ENCODE data around the gene OR52A1.

The OR52A1 gene

DNA sequence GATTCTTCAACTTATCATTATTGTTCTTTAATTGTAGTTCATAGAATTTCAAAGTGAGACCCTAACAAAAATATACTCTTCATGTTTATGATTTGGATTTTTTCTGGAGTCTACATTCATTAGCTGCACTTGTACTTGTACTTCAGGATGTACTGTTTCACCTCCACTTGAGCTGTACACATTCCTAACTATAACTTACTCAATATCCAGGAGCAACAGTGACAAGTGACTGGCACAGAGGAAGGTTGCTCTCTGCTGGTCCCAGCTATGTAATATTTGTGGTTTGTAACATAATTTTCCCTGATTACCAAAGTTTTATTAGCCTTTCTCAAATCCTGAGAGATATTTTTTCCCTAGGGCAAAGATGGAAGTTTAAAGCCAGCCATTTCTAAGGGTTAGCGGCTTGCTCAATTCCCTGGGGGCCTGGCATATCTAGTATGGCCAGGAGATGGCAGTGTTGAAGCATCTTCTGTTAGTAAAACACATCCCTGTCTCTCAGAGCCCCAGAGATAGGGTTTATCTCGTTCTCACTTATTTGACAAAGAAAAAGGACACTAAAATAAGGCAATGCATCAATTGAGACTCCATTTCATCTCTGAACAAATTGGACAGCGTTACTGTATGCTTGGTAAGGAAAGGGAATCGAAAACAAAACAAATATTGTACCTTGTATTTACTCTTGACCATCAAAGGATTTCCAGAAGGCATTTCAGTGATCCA is 30.6 kb downstream of the OR52A1 start:
- TF ChIP-seq, protein P1, sequence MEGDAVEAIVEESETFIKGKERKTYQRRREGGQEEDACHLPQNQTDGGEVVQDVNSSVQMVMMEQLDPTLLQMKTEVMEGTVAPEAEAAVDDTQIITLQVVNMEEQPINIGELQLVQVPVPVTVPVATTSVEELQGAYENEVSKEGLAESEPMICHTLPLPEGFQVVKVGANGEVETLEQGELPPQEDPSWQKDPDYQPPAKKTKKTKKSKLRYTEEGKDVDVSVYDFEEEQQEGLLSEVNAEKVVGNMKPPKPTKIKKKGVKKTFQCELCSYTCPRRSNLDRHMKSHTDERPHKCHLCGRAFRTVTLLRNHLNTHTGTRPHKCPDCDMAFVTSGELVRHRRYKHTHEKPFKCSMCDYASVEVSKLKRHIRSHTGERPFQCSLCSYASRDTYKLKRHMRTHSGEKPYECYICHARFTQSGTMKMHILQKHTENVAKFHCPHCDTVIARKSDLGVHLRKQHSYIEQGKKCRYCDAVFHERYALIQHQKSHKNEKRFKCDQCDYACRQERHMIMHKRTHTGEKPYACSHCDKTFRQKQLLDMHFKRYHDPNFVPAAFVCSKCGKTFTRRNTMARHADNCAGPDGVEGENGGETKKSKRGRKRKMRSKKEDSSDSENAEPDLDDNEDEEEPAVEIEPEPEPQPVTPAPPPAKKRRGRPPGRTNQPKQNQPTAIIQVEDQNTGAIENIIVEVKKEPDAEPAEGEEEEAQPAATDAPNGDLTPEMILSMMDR (IDR thresholded peaks at IDR 0.05; ENCODE audit: low read depth, low read length, poor library complexity, severe bottlenecking) = peak; percentile 88
- TF ChIP-seq EZH2phosphoT487 (IDR thresholded peaks at IDR 0.05; ENCODE audit: borderline replicate concordance, low read length) = no peak
- no peaks in the 10 kb centered on the region for H3K4me1 ChIP-seq (ENCODE audit: control insufficient read depth, low read length)
- no peaks in the 10 kb centered on the region for H3F3A ChIP-seq (ENCODE audit: control insufficient read depth, insufficient read depth)
- H3K27me3 ChIP-seq (ENCODE audit: control insufficient read depth, low read length) = no peaks in the 10 kb centered on the region
- no peaks in the 10 kb centered on the region for H3K9me2 ChIP-seq (replicated peaks; ENCODE audit: control insufficient read depth, low read length)
- H3K36me3 ChIP-seq (ENCODE audit: control insufficient read depth, low read length) = no peaks in the 10 kb centered on the region
- H3K4me2 ChIP-seq (ENCODE audit: low read length) = no peak overlapping the region
- H3K27ac ChIP-seq (ENCODE audit: low read depth, low read length) = no peak overlapping the region
- no peak overlapping the region for H3K4me3 ChIP-seq (ENCODE audit: low read length)
- H3K9me3 ChIP-seq (ENCODE audit: control insufficient read depth, insufficient read depth, low read length) = no peaks in the 10 kb centered on the region
- no peaks in the 10 kb centered on the region for H3K79me2 ChIP-seq (ENCODE audit: control insufficient read depth, low read length)
- H4K20me1 ChIP-seq (ENCODE audit: control insufficient read depth, insufficient read depth, low read depth, low read length) = no peaks in the 10 kb centered on the region

GRCh38 chr11:5118893-5119292 is 35.7 kb downstream of the OR52A1 start:
- no peaks in the 10 kb centered on the region for H4K20me1 ChIP-seq (ENCODE audit: control insufficient read depth, insufficient read depth, low read depth, low read length)
- H3K9me2 ChIP-seq (replicated peaks; ENCODE audit: control insufficient read depth, low read length) = no peaks in the 10 kb centered on the region
- H3K79me2 ChIP-seq (ENCODE audit: control insufficient read depth, low read length) = no peaks in the 10 kb centered on the region
- H3K27me3 ChIP-seq (ENCODE audit: control insufficient read depth, low read length) = no peaks in the 10 kb centered on the region
- no peaks in the 10 kb centered on the region for H3K4me1 ChIP-seq (ENCODE audit: control insufficient read depth, low read length)
- no peaks in the 10 kb centered on the region for H3K9me3 ChIP-seq (ENCODE audit: control insufficient read depth, insufficient read depth, low read length)
- H3K36me3 ChIP-seq (ENCODE audit: control insufficient read depth, low read length) = no peaks in the 10 kb centered on the region
- H3K4me3 ChIP-seq (ENCODE audit: low read length) = no peak overlapping the region
- no peak overlapping the region for H3K4me2 ChIP-seq (ENCODE audit: low read length)
- no peak for TF ChIP-seq EZH2phosphoT487 (IDR thresholded peaks at IDR 0.05; ENCODE audit: borderline replicate concordance, low read length)
- TF ChIP-seq, protein P1 (IDR thresholded peaks at IDR 0.05; ENCODE audit: low read depth, low read length, poor library complexity, severe bottlenecking) = no peak
- H3K27ac ChIP-seq (ENCODE audit: low read depth, low read length) = no peak overlapping the region
- H3F3A ChIP-seq (ENCODE audit: control insufficient read depth, insufficient read depth) = no peaks in the 10 kb centered on the region

DNA sequence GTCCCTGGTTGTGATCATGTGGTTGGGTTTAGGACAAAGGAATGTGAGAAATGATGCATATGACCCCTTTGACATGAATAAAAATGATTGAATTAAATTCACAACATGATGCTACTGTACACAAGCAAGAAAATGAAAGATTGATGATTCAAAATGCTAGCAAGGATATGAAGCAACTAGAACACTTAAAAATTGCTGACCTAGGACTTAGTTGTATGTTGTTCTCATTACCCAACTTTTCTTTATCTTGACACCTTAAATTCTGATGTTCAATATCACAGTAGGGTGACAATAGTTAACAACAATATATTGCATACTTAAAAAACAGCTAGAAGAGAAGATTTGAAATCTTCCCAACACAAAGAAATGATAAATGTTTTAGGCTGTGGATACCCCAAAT is 37.0 kb downstream of the OR52A1 start:
- no peaks in the 10 kb centered on the region for H4K20me1 ChIP-seq (ENCODE audit: control insufficient read depth, insufficient read depth, low read depth, low read length)

More for the DNA sequence above, 37.0 kb downstream of the OR52A1 start:
- H3K9me2 ChIP-seq (replicated peaks; ENCODE audit: control insufficient read depth, low read length) = no peaks in the 10 kb centered on the region
- H3K27me3 ChIP-seq (ENCODE audit: control insufficient read depth, low read length) = no peaks in the 10 kb centered on the region
- H3K4me3 ChIP-seq (ENCODE audit: low read length) = no peak overlapping the region
- H3K4me2 ChIP-seq (ENCODE audit: low read length) = no peak overlapping the region
- no peaks in the 10 kb centered on the region for H3K36me3 ChIP-seq (ENCODE audit: control insufficient read depth, low read length)
- TF ChIP-seq, protein P1 (IDR thresholded peaks at IDR 0.05; ENCODE audit: low read depth, low read length, poor library complexity, severe bottlenecking) = no peak
- no peak for TF ChIP-seq EZH2phosphoT487 (IDR thresholded peaks at IDR 0.05; ENCODE audit: borderline replicate concordance, low read length)
- no peak overlapping the region for H3K27ac ChIP-seq (ENCODE audit: low read depth, low read length)
- no peaks in the 10 kb centered on the region for H3K4me1 ChIP-seq (ENCODE audit: control insufficient read depth, low read length)
- no peaks in the 10 kb centered on the region for H3K9me3 ChIP-seq (ENCODE audit: control insufficient read depth, insufficient read depth, low read length)
- H3F3A ChIP-seq (ENCODE audit: control insufficient read depth, insufficient read depth) = no peaks in the 10 kb centered on the region
- H3K79me2 ChIP-seq (ENCODE audit: control insufficient read depth, low read length) = no peaks in the 10 kb centered on the region

Measured in DOHH2 (cell line).